K562 (cell line): ENCODE data around the gene TMX4. TPM values are rescaled to one million over a fixed set of nuclear protein-coding genes. Genes with fewer than 3 reads are reported as not detected.

Experiments used
- ATAC-seq: fragments of 200-7000 bp; cut with Tn5 transposase; 3 replicates; pipeline ENCODE4 v1.9.1; 2020; ENCODE audit warnings: moderate library complexity
- BruUV-seq: library from RNA; stranded (reverse); fragments of 400-500 nt; replicated peaks from 2 replicates; lab custom pipeline; 2021; lab: Mats Ljungman, UMichigan
- CTCF ChIA-PET: fragments of 300-600 bp; formaldehyde crosslinking; extraction: SDS; loops from one replicate; lab custom pipeline; 2021; ENCODE audit warnings: low intra/inter-chr PET ratio; lab: Yijun Ruan, JAX
- POLR2A ChIA-PET: fragments of 300-600, 350-650 bp; sonication (Branson Sonifier 250); formaldehyde crosslinking; extraction: SDS; loops from one replicate; lab custom pipeline; 2021; ENCODE audit warnings: antibody characterized with exemption, inconsistent platforms; lab: Yijun Ruan, JAX
- DNase-seq, 4 experiments: peaks; one replicate each; pipeline versions ENCODE4 v3.0.0 to v3.0.0-alpha.2; 2011 to 2018; ENCODE audit warnings: low spot score in 3 of 4, mixed read lengths in 3 of 4; ENCODE audit errors: extremely low read depth in 1 of 4
- FAIRE-seq: peaks from 2 replicates; lab custom pipeline; 2011; peaks lifted over from hg19 to GRCh38; lab: Jason Lieb, UNC
- H2AFZ ChIP-seq: 2 replicates; pipeline ENCODE4 v1.6.0; 2011; ENCODE audit warnings: low read depth, low read length, control low read depth, inconsistent platforms
- H3K27ac ChIP-seq: fragments of 200-600 bp; 3 replicates; pipeline ENCODE4 v1.8.0; 2011; ENCODE audit warnings: low read depth, mild to moderate bottlenecking, control low read depth, inconsistent platforms, low read length, moderate library complexity, mixed read lengths; ENCODE audit errors: extremely low read depth
- H3K27me3 ChIP-seq, 2 experiments: fragments of 300-600 bp in 1 of 2; 2 replicates in 1 of 2; 3 replicates in 1 of 2; pipeline versions ENCODE4 v1.6.0 to v1.8.0; 2011; ENCODE audit warnings: inconsistent platforms in 2 of 2, low read length in 2 of 2, mild to moderate bottlenecking in 1 of 2, mixed read lengths in 1 of 2, moderate library complexity in 1 of 2; ENCODE audit not compliant: control insufficient read depth in 2 of 2, insufficient read depth in 2 of 2
- H3K36me3 ChIP-seq: fragments of 300-600 bp; 3 replicates; pipeline ENCODE4 v1.8.0; 2011; ENCODE audit warnings: mild to moderate bottlenecking, low read length, inconsistent platforms; ENCODE audit not compliant: control insufficient read depth, insufficient read depth
- H3K4me1 ChIP-seq, 2 experiments: fragments of 200-600 bp in 1 of 2; replicated peaks in 1 of 2; 2 replicates in 1 of 2; 3 replicates in 1 of 2; pipeline versions ENCODE4 v1.5.1 to v1.8.0; 2011; ENCODE audit warnings: inconsistent platforms in 2 of 2, low read length in 2 of 2, mild to moderate bottlenecking in 1 of 2, mixed read lengths in 1 of 2, moderate library complexity in 1 of 2; ENCODE audit not compliant: control insufficient read depth in 2 of 2, insufficient read depth in 2 of 2
- H3K4me2 ChIP-seq: 2 replicates; pipeline ENCODE4 v1.6.1; 2011; ENCODE audit warnings: low read length, control low read depth, inconsistent platforms, mixed read lengths; ENCODE audit not compliant: insufficient read depth
- H3K4me3 ChIP-seq: fragments of 200-600 bp; sonication (generic), shearing (Covaris generic); 2 replicates; pipeline ENCODE4 v1.5.1; 2016; ENCODE audit warnings: control low read depth, inconsistent platforms
- H3K79me2 ChIP-seq: fragments of 200-600 bp; 3 replicates; pipeline ENCODE4 v1.8.0; 2011; ENCODE audit warnings: low read length, inconsistent platforms; ENCODE audit not compliant: control insufficient read depth, insufficient read depth
- H3K9ac ChIP-seq, 2 experiments: 2 replicates each; pipeline versions ENCODE4 v1.6.0 to v1.6.1; 2011; ENCODE audit warnings: low read depth in 2 of 2, low read length in 2 of 2, control low read depth in 1 of 2, inconsistent platforms in 1 of 2, mild to moderate bottlenecking in 1 of 2, mixed read lengths in 1 of 2; ENCODE audit not compliant: insufficient read depth in 1 of 2
- H3K9me1 ChIP-seq: one replicate; pipeline ENCODE4 v1.6.0; 2011; ENCODE audit warnings: inconsistent platforms, mild to moderate bottlenecking, low read length, moderate library complexity; ENCODE audit not compliant: control insufficient read depth, insufficient read depth
- H3K9me3 ChIP-seq: replicated peaks from 2 replicates; pipeline ENCODE4 v1.5.1; 2011; ENCODE audit warnings: low read depth, low read length, inconsistent platforms; ENCODE audit not compliant: control insufficient read depth, insufficient read depth
- H4K20me1 ChIP-seq: replicated peaks from 2 replicates; pipeline ENCODE4 v1.6.1; 2011; ENCODE audit warnings: low read length, inconsistent platforms, mixed read lengths; ENCODE audit not compliant: control insufficient read depth, insufficient read depth
- DACH1 ChIP-seq: fragments of 450-650 bp; IDR thresholded peaks from 2 replicates; pipeline ENCODE4 v1.6.1; 2018; ENCODE audit not compliant: partially characterized antibody
- KAT2B ChIP-seq: IDR thresholded peaks from one replicate; pipeline ENCODE4 v1.6.1; 2012; ENCODE audit warnings: low read depth, mild to moderate bottlenecking, control low read depth, inconsistent platforms, low read length, moderate library complexity
- SMAD1 ChIP-seq: fragments of 150-350 bp; IDR thresholded peaks from 2 replicates; pipeline ENCODE4 v1.6.1; 2014; ENCODE audit warnings: low read length, low read depth; ENCODE audit not compliant: partially characterized antibody
- ZNF740 ChIP-seq, 3 experiments: fragments of 200-800 bp in 1 of 3; sonication (Bioruptor generic) in 1 of 3; sonication (generic) in 1 of 3; formaldehyde crosslinking in 1 of 3; IDR thresholded peaks; 2 replicates each; pipeline versions ENCODE4 v1.6.1 to v1.8.0; 2016 to 2022; ENCODE audit warnings: mild to moderate bottlenecking in 2 of 3, missing compliant biosample characterization in 2 of 3, missing genetic modification characterization in 2 of 3, missing genetic modification reagents in 1 of 3
- WGBS: fragments of 100-300 bp; shearing (Covaris generic); methylation state at CpG from one replicate; pipeline ENCODE4 v1.1.6; 2016; ENCODE audit warnings: low coverage, mixed read lengths; ENCODE audit not compliant: insufficient coverage; ENCODE audit errors: missing lambda C conversion rate; 5-methylcytosine and 5-hydroxymethylcytosine counted together
- in situ Hi-C: fragments of 300-500 bp; cut with MboI; formaldehyde crosslinking; loops from 4 replicates; pipeline ENCODE4 v1.15.0; 2018; ENCODE audit warnings: inconsistent platforms, mixed read lengths
- intact Hi-C: fragments of 100-400 bp; cut with micrococcal nuclease; formaldehyde crosslinking; loops from 2 replicates; pipeline ENCODE4 v1.14.2; 2022
- polyA plus RNA-seq, 8 experiments: library from polyadenylated mRNA; depleted of rRNA in 4 of 8; stranded (reverse) in 5 of 8; unstranded in 3 of 8; fragments of >200 nt; fragmentation: Nextera tagmentation in 2 of 8; fragmentation: Illumina TruSeq in 1 of 8; extraction: Ambion mirVana in 2 of 8; extraction: Trizol in 1 of 8; gene quantifications; 2 replicates each; pipeline versions ENCODE4 v1.2.1 to v1.2.3, GENCODE V29; 2011 to 2014; ENCODE audit warnings: inconsistent platforms in 1 of 8, missing spikeins in 1 of 8
- total RNA-seq, 7 experiments: library from RNA; depleted of rRNA in 6 of 7; stranded (reverse); fragments of >200 nt in 6 of 7; fragmentation: Illumina TruSeq in 2 of 7; extraction: Trizol in 2 of 7; gene quantifications; 2 replicates each; pipeline versions ENCODE4 v1.2.1 to v1.2.3, GENCODE V29; 2011 to 2021; ENCODE audit warnings: low replicate concordance in 1 of 7

TMX4 gene
- total and polyA plus RNA-seq, 9 of the 15 experiments (the other 6 are each of a cell fraction or from before 2014, with no cell fraction given): 4.4 to 19.3 (median 10.8) TPM

GRCh38 chr20:8033151-8033841, 13.7 kb upstream of the TMX4 start:
- Histone ChIP-seq H3K79me2 (no peaks in the 10 kb centered on the region), H2AFZ (no peak overlapping the region), H3K36me3 (no peaks in the 10 kb centered on the region), H3K9ac (no peak overlapping the region), H3K9me3 (no peaks in the 10 kb centered on the region), H3K27ac (no peak overlapping the region), H3K4me2 (no peak overlapping the region), H3K27me3 (no peaks in the 10 kb centered on the region), H3K9me1 (no peaks in the 10 kb centered on the region), H3K4me3 (no peak overlapping the region), H3K4me1 (no peaks in the 10 kb centered on the region), H4K20me1 (no peaks in the 10 kb centered on the region)
- DNase-seq: no peak
- TF ChIP-seq KAT2B: no peak
- intact Hi-C loops: loop anchor here (2.0 kb wide), 1 partner anchor 96 kb away; no protein-coding TSS in a partner anchor
- FAIRE-seq: no peak
- ChIA-PET POLR2A (no interaction called here), CTCF (no interaction called here)
- in situ Hi-C loops: loop anchor here (25.0 kb wide), 2 partner anchors 354 to 679 kb away; no protein-coding TSS in a partner anchor
- BruUV-seq: no TSS peak
- WGBS: 0% methylated on average over 7 of the region's 7 CpGs
- ATAC-seq: no peak

GRCh38 chr20:8032499-8032898, 12.9 kb upstream of the TMX4 start:
- no peak for TF ChIP-seq SMAD1
- TF ChIP-seq ZNF740 (CRISPR knock-in tag; IDR thresholded peaks at IDR 0.05): no peak
- no peak for TF ChIP-seq ZNF740 (tag; IDR thresholded peaks at IDR 0.05)
- no peak for TF ChIP-seq DACH1
- Histone ChIP-seq H3K27ac (no peak overlapping the region), H3K9me1 (no peaks in the 10 kb centered on the region), H3K27me3 (no peaks in the 10 kb centered on the region), H3K4me1 (no peaks in the 10 kb centered on the region), H3K36me3 (no peaks in the 10 kb centered on the region), H4K20me1 (no peaks in the 10 kb centered on the region), H3K9me3 (no peaks in the 10 kb centered on the region), H2AFZ (no peak overlapping the region), H3K4me2 (no peak overlapping the region), H3K9ac (no peak overlapping the region), H3K4me3 (no peak overlapping the region), H3K79me2 (no peaks in the 10 kb centered on the region)
- no TSS peak for BruUV-seq
- WGBS: 0% methylated on average over 2 of the region's 2 CpGs
- intact Hi-C loops: loop anchor here (2.0 kb wide), 1 partner anchor 96 kb away; no protein-coding TSS in a partner anchor
- FAIRE-seq (no peak), ATAC-seq (no peak), DNase-seq (no peak)
- ChIA-PET CTCF (no interaction called here), POLR2A (no interaction called here)
- in situ Hi-C loops: loop anchor here (25.0 kb wide), 2 partner anchors 355 to 680 kb away; no protein-coding TSS in a partner anchor
